Stimulated activated memory B cell treated with anti-CD40 and anti-IgM and Interleukin-4, amounts not matched to agents 10 μg/mL and 1 μg/mL and 100 μg/mL, for 72 hours (primary cell): ENCODE measurements around the gene CA5A.

Source experiments
- ATAC-seq: fragments of 150-1000 bp; cut with Tn5 transposase; 2 replicates; pipeline ENCODE4 v1.10.0; 2021
- H3K27ac Mint-ChIP-seq: one replicate; pipeline ENCODE4 v1.8.0; 2022; ENCODE audit warnings: mild to moderate bottlenecking, mixed read lengths
- H3K27me3 Mint-ChIP-seq: one replicate; pipeline ENCODE4 v1.8.0; 2022; ENCODE audit warnings: mixed read lengths
- H3K36me3 Mint-ChIP-seq: one replicate; pipeline ENCODE4 v1.8.0; 2022; ENCODE audit warnings: mixed read lengths
- H3K4me1 Mint-ChIP-seq: one replicate; pipeline ENCODE4 v1.8.0; 2022; ENCODE audit warnings: mixed read lengths
- H3K4me3 Mint-ChIP-seq: one replicate; pipeline ENCODE4 v1.8.0; 2022; ENCODE audit warnings: mild to moderate bottlenecking, moderate library complexity, mixed read lengths
- H3K9me3 Mint-ChIP-seq: one replicate; pipeline ENCODE4 v1.8.0; 2022; ENCODE audit warnings: mixed read lengths

The CA5A gene

DNA sequence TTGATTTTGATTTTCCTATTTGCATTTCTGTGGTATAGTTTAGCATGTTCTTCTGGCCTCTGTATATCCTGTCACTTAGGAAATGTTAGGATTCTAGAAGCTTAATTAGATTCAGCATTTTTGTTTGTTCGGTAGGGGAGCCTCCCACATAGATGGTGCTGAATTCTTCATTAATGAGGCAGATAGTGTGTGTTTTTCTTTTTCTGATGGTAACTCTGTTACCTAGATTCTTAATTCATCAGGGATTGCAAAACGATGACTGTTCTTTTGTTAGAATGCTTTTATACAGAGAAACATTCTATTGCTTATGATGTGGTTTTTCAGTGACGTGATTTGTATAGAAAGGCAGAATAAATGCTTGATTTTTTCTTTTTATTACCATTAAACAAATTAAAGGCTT is 33.9 kb upstream of the CA5A start:
- no peak for ATAC-seq
- no peaks in the 10 kb centered on the region for H3K27me3 Mint-ChIP-seq
- H3K4me3 Mint-ChIP-seq, result no peak overlapping the region
- peaks cover 63% of the 10 kb centered on the region for H3K4me1 Mint-ChIP-seq
- peaks cover 18% of the 10 kb centered on the region for H3K9me3 Mint-ChIP-seq
- no peak overlapping the region for H3K27ac Mint-ChIP-seq
- H3K36me3 Mint-ChIP-seq, result peaks cover 44% of the 10 kb centered on the region

DNA sequence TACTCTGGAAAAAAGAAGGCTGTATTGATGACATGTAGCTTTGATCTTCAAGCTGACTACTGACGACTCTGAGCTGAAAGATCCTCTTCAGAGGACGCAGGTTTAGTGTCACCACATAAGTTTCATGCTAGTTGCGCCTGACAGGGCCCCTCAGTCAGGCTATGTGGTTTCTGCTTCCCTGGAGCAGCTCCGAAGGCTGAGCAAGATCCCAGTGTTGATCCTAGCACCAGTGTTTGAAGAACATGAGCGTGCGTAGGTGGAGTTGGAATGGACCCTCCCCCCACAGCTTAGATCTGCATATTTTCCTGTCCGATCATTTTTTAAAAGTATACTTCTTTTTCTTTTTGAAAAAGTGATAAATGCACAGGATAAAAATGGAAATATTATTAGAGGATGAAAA is 32.2 kb upstream of the CA5A start:
- H3K36me3 Mint-ChIP-seq, result peaks cover 49% of the 10 kb centered on the region
- H3K4me1 Mint-ChIP-seq, result peaks cover 72% of the 10 kb centered on the region
- no peaks in the 10 kb centered on the region for H3K27me3 Mint-ChIP-seq
- no peak for ATAC-seq
- H3K9me3 Mint-ChIP-seq, result peaks cover 18% of the 10 kb centered on the region
- H3K27ac Mint-ChIP-seq, result no peak overlapping the region
- no peak overlapping the region for H3K4me3 Mint-ChIP-seq

DNA sequence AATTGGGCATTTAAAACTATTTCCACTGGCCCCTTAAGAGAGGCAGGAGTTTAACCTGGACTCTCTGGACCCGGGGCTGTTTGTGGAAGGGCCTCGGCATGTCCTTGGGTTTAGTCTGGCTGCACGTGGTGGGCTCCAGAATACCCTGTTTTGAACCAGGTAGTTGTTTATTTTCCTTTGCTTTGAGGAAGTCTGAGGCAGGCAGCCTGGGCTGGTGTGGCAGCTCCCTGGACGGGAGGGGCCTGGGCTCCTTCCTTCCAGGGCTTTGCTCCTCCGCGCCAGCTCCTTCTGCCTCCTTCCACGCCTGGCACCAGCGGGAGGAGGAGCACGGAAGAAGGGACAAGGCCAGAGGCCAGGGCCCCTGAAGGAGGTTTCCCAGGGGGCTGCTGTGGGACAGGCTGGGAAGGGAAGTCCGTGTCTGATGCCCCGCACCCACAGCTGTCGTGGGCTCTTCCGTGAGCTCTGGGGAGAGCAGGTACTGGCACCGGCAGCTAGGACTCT is 30.4 kb upstream of the CA5A start:
- Mint-ChIP-seq H3K36me3 (peaks cover 36% of the 10 kb centered on the region), H3K9me3 (peaks cover 9% of the 10 kb centered on the region), H3K4me1 (peaks cover 67% of the 10 kb centered on the region), H3K4me3 (peak overlapping the region; percentile 31), H3K27me3 (no peaks in the 10 kb centered on the region), H3K27ac (peak overlapping the region; percentile 81)
- ATAC-seq, result no peak

DNA sequence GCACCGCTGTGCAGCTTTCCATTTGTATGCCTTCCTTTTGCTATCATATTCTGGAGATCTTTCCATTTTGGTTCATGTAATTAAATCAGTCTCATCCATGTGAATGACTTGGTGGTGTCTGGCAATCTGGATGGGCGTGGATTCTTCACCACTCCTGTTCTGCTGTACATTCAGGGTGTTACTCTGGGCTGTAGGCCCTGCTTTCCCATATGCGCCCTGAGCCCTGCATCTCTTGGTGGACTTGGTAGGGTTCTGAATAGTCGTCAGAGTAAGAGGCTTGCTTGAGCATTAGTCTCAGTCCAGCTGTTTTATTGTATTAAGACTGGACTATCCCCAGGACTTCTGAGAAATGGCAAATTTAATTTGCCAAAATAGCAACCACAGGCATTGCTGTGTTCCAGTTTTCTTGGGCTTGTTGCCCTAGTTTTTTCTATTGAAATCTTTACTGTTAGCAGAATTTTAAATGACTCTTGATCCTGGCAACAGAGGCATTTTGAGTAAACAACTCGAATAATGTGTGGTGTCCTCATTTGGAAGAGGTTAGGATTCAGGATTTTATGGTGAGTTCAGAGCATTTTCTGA is 29.8 kb upstream of the CA5A start:
- ATAC-seq, result no peak
- Mint-ChIP-seq H3K4me1 (peaks cover 65% of the 10 kb centered on the region), H3K36me3 (peaks cover 34% of the 10 kb centered on the region), H3K27me3 (no peaks in the 10 kb centered on the region), H3K4me3 (no peak overlapping the region), H3K27ac (peak overlapping the region; percentile 81), H3K9me3 (peaks cover 3% of the 10 kb centered on the region)

DNA sequence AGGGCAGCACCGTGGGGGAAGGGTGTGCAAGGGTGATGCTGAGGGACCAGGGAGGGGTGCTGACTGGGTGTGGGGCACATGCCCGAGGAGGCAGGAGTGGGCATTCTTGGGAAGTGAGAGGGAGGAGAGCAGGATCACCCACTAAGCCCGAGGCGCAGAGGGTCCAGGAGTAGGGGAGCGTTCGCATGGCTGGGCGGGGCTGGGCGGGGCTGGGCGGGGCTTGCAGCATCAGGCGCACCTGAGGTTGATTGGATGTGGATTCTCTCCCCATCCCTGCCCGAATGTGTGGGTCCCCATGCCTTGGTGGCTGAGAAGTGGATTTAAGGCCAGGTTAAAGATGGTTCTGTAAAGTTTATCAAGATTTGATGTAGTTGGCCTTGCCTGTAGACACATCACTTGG is 29.1 kb upstream of the CA5A start:
- peaks cover 69% of the 10 kb centered on the region for H3K4me1 Mint-ChIP-seq
- H3K4me3 Mint-ChIP-seq, result no peak overlapping the region
- H3K27ac Mint-ChIP-seq, result peak overlapping the region; percentile 70
- ATAC-seq, result no peak
- no peaks in the 10 kb centered on the region for H3K27me3 Mint-ChIP-seq
- H3K9me3 Mint-ChIP-seq, result no peaks in the 10 kb centered on the region
- H3K36me3 Mint-ChIP-seq, result peaks cover 27% of the 10 kb centered on the region

DNA sequence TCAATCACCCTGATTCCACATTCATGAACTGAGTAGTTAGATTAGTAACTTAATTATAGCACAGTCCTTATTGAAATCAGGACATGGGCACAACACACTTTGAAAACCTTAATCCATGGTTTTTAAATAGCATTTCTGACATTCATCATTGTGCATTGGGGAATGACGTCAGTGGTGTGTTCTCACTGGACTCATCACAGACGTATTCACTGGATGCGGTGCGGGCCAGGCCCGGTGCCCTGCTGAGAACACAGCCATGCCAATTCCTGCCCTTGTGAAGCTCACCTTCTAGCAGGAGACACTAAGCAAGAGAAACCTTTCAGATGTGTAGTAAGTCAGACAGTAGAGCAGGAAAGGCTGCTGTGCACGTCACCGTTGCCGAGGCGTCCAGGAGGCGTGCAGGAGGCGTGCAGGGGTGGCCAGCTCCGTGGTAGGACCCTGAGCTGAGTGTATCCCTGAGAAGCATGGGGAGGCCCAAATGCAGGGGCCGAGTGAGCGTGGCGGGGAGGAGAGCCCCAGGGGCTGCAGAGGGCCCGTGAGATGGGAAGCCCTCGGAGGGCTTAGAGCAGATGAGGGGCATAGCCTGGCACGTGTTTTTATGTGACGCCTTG is 27.8 kb upstream of the CA5A start:
- peak overlapping the region; percentile 70 for H3K27ac Mint-ChIP-seq
- H3K4me3 Mint-ChIP-seq, result no peak overlapping the region
- peaks cover 25% of the 10 kb centered on the region for H3K36me3 Mint-ChIP-seq

DNA sequence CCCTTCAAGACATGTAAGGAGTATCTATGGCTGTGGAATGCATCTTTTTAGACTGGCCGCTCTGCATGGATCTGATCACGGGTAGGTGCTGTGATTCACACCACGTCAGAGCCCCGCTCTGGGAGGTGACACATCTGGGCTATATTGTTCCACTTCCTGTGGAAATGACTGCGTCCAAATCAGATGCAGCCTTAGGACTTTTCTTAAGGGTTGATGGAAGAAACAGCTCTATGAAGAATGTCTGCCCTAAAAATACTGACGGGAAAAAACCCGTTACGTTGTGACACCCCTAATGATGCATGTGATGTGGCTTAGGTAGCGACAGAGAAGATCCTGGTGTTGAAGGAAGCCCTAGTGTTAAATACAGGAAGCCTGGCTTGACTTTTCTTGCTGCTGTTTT is 27.1 kb upstream of the CA5A start:
- Mint-ChIP-seq H3K4me3 (no peak overlapping the region), H3K9me3 (no peaks in the 10 kb centered on the region), H3K27ac (peak overlapping the region; percentile 70), H3K36me3 (peaks cover 25% of the 10 kb centered on the region), H3K27me3 (no peaks in the 10 kb centered on the region), H3K4me1 (peaks cover 77% of the 10 kb centered on the region)
- peak; percentile 41 for ATAC-seq

More for the DNA sequence above, 27.8 kb upstream of the CA5A start:
- no peaks in the 10 kb centered on the region for H3K27me3 Mint-ChIP-seq
- ATAC-seq, result no peak
- H3K4me1 Mint-ChIP-seq, result peaks cover 72% of the 10 kb centered on the region
- no peaks in the 10 kb centered on the region for H3K9me3 Mint-ChIP-seq

DNA sequence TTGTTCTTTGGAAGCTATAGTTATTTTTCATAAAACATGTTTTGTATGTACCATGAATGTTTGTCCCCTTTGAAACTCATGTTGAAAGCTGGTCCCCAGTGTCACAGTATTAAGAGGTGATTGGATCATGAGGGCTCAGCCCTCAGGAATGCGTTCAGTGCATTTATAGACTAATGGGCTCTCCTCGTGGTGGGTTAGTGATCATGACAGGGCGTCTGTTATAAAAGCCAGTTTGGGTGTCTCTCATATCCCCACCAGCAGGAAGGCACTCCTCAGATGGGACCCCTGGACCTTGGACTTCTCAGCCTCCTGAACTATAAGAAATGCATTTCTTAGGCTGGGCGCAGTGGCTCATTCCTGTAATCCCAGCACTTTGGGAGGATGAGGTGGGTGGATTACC is 25.3 kb upstream of the CA5A start:
- H3K27me3 Mint-ChIP-seq, result no peaks in the 10 kb centered on the region
- no peak overlapping the region for H3K27ac Mint-ChIP-seq

DNA sequence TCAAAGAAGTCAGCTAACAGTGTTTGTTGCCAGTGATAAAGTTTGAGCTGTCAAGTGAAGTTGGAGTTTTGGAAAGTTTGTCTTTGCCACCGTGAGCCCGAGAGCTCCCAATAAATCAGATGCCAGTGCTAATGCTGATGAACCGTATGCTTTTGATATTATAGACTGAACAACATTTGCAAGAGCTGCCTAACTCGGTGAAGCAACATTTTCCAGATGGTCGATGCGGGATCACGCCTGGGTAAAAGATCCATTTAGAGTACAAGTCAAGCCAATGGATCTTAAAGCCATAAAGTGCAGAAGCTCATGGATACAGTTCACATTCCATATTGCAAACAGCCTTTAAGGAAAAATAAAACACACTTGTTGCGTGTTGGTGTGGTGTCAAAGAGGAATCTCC is 24.5 kb upstream of the CA5A start:
- ATAC-seq, result no peak
- Mint-ChIP-seq H3K27me3 (no peaks in the 10 kb centered on the region), H3K4me3 (no peak overlapping the region), H3K27ac (no peak overlapping the region), H3K4me1 (peaks cover 89% of the 10 kb centered on the region), H3K36me3 (peaks cover 31% of the 10 kb centered on the region), H3K9me3 (no peaks in the 10 kb centered on the region)

More for the DNA sequence above, 25.3 kb upstream of the CA5A start:
- Mint-ChIP-seq H3K9me3 (no peaks in the 10 kb centered on the region), H3K36me3 (peaks cover 31% of the 10 kb centered on the region), H3K4me1 (peaks cover 89% of the 10 kb centered on the region), H3K4me3 (no peak overlapping the region)
- no peak for ATAC-seq

DNA sequence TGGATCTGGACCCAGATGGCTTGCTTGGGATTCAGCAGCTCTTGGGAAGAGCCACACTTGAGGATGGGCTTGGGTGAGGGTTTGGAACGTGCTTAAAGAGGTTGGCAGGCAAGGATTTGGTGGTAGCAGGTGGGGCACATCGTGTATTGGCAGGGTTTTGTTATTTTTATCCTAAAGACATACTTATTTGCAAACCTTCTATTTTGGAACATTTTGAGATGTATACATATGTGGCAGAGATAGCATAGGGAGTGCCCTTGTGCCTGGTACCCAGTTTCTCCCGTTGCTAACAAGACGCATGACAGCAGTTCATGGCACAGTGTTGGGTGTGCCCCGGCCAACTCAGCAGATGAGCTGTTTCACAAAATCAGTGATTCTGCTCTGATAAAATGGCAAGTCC is 24.0 kb upstream of the CA5A start:
- peaks cover 31% of the 10 kb centered on the region for H3K36me3 Mint-ChIP-seq
- H3K9me3 Mint-ChIP-seq, result no peaks in the 10 kb centered on the region
- peaks cover 89% of the 10 kb centered on the region for H3K4me1 Mint-ChIP-seq
- H3K4me3 Mint-ChIP-seq, result no peak overlapping the region
- ATAC-seq, result no peak
- H3K27ac Mint-ChIP-seq, result peak overlapping the region; percentile 94
- no peaks in the 10 kb centered on the region for H3K27me3 Mint-ChIP-seq

DNA sequence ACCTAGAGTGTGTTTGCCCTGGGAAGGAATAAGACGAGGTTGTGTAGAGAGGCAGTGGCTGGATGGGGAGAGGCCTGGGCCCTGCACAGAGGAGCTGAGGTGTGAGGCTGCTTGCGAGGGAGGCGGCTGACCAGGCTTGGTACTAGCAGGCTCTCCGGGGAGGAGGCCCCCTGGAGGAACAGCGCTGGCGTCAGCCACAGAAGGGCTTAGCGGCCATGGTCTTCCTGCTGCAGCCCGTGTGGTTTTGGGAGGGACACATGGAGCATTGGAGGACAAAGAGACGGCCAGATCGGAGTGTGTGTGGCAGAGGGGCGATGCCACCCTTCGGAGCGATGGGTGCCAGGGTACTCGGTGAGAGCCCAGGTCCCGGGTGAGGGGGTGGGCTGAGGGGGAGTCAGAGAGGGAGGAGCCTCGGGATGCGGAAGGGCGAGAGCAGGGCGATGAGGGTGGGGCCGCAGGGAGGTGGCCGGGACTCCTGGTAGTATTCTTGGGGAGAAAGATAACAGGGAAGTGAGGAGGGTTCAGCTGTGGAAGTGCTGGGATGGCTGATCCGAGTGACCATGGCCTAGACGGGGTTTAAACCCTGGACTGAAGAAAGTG is 23.2 kb upstream of the CA5A start:
- no peak for ATAC-seq
- H3K27me3 Mint-ChIP-seq, result no peaks in the 10 kb centered on the region
- H3K9me3 Mint-ChIP-seq, result no peaks in the 10 kb centered on the region
- peak overlapping the region; percentile 94 for H3K27ac Mint-ChIP-seq
- H3K4me3 Mint-ChIP-seq, result peak overlapping the region; percentile 77
- H3K36me3 Mint-ChIP-seq, result peaks cover 25% of the 10 kb centered on the region
- peaks cover 89% of the 10 kb centered on the region for H3K4me1 Mint-ChIP-seq

DNA sequence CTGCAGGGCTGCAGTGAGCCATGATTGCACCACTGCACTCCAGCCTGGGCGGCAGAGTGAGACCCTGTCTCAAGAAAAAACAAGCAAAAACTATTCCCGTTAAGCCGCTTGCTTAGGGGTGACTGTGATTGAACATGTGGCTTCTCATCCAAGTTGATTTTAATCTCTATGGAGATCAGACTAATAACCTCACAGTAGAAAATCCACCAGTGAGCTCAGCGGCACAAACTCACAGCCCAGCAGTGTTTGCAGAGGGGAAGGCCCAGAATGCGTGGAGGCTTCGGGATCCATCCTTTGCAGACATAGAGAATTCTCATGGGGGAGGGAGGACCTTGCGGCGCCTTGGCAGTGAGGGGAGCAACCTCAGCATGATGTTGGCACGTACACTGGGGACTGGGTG is 22.3 kb upstream of the CA5A start:
- peak overlapping the region; percentile 94 for H3K27ac Mint-ChIP-seq
- H3K36me3 Mint-ChIP-seq, result peaks cover 26% of the 10 kb centered on the region
- no peaks in the 10 kb centered on the region for H3K9me3 Mint-ChIP-seq
- H3K27me3 Mint-ChIP-seq, result no peaks in the 10 kb centered on the region
- ATAC-seq, result no peak
- H3K4me3 Mint-ChIP-seq, result no peak overlapping the region
- peaks cover 89% of the 10 kb centered on the region for H3K4me1 Mint-ChIP-seq

DNA sequence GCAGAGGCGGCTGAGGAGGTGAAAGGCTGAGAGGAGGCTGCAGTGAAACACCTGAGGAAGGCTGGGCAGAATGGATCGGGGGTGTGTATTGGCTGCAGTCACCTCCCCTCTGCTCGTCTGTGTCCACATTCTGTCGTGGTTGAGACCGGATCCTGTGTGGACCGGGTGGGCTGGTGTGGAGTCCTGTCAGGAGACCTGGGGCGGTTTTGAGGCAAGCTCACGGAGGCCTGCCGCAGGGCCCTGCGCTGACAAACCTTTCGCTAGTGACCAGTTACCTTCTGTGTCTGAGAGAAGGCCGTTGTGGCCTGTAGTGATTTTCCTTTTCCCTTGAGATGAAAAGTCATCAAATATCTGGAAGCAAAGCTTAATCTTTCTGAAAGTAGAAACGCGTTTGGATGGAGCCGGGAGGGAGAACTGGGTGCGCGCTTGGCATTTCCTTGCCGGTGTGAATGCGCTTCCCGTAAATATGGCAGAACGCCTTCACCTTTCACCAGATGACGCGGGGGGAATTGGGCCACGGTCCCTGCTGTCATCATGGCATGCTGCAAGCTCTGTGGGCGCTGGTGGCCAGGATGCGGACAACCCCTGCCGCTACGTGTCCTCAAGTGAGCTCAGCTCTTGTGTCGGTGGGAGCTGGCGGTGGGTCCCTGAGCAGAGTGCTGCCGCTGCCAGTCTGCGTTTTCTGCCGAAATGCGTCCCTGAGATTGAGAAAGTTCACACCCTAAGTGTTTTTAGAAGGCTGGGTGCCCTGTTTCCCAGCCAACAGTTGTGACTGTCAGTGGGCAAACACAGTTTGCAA is 21.2 kb upstream of the CA5A start:
- Mint-ChIP-seq H3K27ac (peak overlapping the region; percentile 98), H3K4me3 (peak overlapping the region; percentile 80), H3K36me3 (peaks cover 29% of the 10 kb centered on the region), H3K4me1 (peaks cover 88% of the 10 kb centered on the region), H3K9me3 (no peaks in the 10 kb centered on the region), H3K27me3 (no peaks in the 10 kb centered on the region)
- ATAC-seq, result no peak

DNA sequence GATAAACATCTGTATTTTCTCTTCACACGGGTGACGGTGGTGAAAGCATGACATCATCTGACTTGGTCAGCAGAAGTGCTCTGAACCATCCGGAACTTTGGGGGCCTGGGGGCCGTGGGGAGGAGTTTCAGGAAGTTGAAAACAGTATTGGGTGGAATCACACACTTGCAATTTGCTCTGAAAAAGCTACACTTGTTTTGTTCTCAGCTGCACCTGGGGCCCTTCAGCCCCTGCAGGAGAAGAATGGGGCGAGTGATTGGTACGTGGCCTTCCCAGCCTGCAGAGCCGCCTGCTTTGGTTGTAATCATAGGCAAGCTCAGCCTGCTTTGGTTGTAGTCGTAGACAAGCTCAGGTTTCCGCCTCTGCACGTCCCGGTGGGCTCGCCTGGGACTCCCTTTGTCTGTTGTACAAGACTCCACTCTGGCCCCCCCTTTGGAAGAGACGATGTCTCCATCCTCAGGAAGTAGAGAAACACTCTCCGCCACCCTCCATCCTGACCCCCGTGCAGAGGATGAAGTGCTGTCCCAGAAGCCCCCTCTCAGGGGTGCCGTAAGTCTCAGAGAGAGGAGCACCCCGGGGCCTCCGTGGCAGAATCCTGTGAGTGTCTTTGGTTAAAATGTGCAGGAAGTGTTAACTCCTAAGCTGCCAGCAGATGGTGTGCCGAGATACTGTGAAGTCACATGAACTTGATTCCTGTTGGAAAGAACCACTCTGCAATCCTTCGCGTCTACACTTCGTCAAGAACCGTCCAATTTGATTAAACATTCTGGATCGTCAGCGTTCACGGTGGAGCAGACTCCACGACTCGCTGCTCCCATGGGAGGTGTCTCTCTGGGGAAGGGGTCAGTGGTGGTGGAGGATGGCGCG is 20.3 kb upstream of the CA5A start:
- Mint-ChIP-seq H3K4me3 (peak overlapping the region; percentile 80), H3K27me3 (no peaks in the 10 kb centered on the region), H3K36me3 (peaks cover 31% of the 10 kb centered on the region), H3K9me3 (no peaks in the 10 kb centered on the region), H3K27ac (peak overlapping the region; percentile 98), H3K4me1 (peaks cover 93% of the 10 kb centered on the region)
- ATAC-seq, result peak; percentile 74

DNA sequence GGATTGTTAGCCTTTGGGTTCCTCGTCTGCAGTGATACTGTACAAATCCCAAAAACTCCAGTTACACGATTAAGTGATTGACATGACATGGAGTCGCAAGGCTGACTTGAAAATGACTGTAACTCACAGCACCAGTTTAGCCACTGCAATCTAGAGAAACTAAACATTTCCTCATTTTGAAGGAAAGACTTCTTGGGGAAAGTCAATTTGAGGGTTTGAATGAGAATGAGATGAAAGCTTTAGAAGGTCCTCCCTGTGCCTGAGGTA is 19.7 kb upstream of the CA5A start:
- no peak for ATAC-seq
- Mint-ChIP-seq H3K27ac (peak overlapping the region; percentile 98), H3K9me3 (no peaks in the 10 kb centered on the region), H3K27me3 (no peaks in the 10 kb centered on the region), H3K4me1 (peaks cover 89% of the 10 kb centered on the region), H3K4me3 (peak overlapping the region; percentile 80), H3K36me3 (peaks cover 28% of the 10 kb centered on the region)
